Pericardium fibroblast (primary cell): ENCODE measurements around the gene HOXB7. TPM values are rescaled to one million over a fixed set of nuclear protein-coding genes. Genes with fewer than 3 reads are reported as not detected.

Experiments
- total RNA-seq: library from RNA; depleted of rRNA; stranded (reverse); fragments of >200 nt; gene quantifications from 2 replicates; pipeline ENCODE4 v1.2.3, GENCODE V29; 2015

Gene HOXB7
- 0.70 and 7.3 TPM in 2 replicates for total RNA-seq

DNA sequence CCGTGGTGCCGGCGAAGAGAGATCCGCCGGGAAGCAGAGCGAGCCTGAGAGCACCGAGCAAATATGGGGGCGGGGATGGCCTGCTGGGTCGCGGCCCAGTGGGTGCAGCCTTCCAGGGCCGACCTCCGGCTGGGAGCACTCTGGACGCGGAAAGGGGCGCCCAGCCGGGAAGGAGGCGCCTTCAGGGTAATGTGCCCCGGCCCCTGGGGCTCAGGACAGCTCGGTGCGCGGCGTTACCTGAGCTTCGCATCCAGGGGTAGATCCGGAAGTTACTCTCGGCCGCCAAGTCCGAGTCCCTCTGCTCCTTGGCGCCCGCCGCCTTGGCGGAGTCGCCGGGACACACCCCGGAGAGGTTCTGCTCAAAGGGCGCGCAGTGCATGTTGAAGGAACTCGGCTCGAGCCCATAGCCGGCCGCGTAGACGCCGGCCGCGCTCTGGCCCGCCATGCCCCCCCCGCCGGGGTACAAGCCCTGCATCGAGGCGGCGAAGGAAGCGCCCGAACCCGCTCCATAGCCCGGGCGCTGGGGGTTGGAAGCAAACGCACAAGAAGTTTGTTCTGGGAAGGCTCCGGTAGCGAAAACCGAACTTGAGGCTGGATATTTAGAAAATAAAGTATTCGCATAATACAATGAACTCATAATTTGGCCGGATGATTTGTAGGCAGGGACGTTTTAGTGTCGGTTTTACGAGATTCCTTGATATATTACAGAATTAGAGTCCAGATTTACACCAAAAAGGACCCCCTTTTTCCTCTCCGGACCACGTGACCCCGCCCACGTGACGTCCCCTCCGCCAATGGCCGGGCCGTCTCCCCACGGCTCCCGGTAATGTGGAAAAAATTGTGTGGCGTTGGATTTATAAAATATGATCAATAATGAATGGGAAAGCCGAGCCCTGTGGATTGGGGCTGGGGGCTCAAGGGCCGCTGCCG lies at the start of gene HOXB7:
HOXB7 (minus strand) TSS at position 736 of the 930 bp plus-strand sequence; CDS start at position 637, 99 bp downstream.

GRCh38 chr17:48626245-48627117 lies 15.7 kb upstream of the HOXB7 start, which contains the start of gene HOXB9:
Gene HOXB9, minus strand, starts transcription at chr17:48626358. Its CDS starts 89 bp downstream, at chr17:48626269.

DNA sequence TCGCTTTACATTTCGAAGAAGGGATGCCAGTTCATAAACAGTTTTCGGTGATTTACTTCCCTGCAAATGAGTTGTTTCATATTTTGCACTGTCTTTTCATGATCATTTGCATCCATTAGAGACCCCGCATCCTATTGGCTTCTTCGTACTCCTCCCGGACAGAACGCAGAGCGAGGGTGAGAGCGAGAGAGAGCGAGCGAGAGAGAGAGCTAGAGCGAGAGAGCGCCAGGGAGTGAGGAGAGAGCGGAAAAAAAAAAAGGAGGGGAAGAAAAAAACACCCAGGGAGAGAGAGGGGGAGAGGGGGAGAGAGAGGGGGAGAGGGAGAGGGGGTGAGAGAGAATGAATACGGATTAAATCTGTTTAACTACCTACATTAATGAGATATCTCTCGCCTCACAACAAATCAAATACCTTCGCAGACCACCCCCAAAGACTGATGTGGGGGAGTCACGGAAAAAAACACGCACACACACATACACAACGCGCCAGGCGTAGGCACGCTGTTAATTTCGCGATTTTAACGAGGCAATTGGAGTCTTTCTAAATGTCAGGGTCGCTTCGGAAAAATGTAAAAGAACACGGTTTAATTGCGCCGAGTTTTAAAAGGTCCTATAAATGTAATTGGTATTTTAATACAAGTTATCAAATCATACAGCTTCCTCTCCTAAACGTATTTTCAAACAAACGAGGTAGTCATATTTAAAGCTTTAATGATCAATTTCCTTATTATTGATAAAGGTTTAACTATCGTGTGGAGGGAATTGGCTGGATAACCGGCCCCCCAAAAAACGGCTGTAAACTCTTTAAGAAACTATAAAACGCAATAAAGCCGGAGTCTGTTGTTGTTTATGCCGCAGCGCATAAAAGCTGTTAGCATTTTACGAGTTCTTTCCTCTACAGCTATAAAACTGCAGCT lies 4.5 kb upstream of the HOXB7 start, which contains the start of gene HOXB8:
HOXB8 (minus strand) TSS at position 246 of the 916 bp plus-strand sequence. CDS start 588 bp downstream, outside the sequence.

DNA sequence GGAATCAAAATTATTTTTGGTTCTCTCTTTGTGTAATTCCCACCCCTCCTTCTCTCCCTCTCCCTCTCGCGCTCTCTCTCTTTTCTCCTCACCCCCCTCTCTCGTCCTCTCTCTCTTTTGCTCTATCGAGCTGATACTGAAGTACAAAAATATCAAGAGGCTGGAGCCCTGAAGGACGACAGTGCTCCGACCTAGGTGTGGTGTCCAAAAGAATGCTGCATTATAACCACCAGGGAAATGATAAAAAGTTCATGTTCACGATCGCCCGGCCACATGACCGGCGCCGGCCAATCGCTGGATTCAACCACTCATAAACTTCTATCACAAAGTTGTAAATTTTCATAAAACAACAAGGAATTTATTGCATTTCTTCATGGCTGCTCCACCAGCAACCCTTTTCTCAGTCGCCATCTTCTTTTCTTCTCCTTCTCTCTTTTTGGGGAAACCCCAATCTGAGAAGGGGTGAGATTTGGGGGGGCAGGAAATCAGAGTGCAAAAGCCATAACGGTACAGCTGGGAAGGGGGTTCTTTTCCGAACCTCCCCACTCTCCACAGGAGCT lies 6.0 kb downstream of the HOXB7 start, which contains the start of gene HOXB6:
HOXB6 (minus strand) TSS at position 217 of the 560 bp plus-strand sequence. CDS start 6,836 bp downstream, outside the sequence.

GRCh38 chr17:48593126-48593829 lies 17.5 kb downstream of the HOXB7 start, which contains the start of gene HOXB5:
Gene HOXB5, minus strand, starts transcription at chr17:48593779. Its CDS starts 97 bp downstream, at chr17:48593682.

DNA sequence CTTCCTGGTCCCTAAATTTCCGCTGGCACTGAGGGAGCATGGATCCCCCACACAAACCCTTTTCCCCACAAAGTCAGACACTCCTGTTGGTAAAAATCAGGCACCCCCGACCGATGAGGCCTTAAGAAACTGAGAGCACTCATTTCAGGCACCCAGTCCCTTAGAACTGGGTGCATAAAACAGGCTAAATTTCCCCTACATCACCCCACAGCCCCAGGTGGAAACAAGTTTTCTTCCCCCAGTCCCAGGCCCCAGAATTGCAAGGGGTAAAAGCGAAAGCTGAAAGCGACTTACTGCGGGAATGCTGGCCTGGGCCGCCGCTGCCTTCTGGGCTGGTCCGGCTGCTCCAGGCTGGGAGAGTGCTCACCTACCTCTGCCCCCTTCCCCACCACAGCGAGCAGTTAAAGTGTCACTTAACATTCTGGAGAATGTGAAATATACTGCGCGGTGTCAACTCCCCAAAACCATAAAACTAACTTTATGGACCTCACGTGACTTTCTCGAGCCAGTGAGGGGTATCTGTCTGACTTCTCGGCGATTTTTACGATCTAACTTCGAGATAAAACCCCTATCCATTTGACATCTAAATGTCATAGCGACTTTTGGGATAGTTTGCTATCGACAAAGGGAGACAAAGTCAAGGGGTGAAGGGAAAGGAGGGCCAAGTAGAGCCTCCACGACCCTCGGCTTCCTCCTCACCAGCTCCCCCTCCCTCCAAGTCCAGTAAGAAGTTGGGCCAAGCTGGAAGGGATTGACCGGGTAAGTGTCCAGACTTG lies 20.8 kb downstream of the HOXB7 start, which contains the start of gene HOXB3:
HOXB3 (minus strand) TSS at position 411 of the 776 bp plus-strand sequence. CDS start 37,767 bp downstream, outside the sequence.

DNA sequence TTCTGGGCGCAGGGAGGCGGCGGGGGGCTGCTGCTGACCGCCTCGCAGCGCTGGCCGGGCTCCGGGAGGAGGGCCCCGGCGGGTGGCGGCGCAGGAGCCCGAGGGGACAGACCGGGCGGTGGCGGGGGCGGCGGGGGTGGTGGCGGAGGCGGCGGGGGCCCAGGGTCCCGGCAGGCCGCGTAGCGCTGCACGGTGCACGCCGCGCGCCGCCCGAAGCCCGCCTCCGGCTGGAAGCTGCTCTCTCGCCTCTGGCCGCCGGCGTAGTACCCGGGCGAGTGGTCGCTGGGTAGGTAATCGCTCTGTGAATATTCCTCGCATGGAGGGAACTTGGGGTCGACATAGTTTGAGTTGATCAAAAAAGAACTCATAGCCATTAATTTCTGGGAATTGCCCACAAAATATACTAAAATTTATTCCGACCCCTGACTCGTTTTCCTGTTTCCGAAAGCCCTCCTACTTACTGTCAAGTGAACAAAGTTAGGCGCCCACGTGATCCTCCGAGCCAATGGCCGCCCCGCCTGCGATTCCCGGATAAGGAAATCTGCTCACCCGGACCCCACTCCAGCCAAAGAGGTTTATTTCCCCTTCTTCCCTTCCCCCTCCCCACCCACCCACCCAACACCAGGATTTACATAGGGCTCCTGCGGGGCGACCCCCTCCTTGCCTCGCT lies 32.7 kb downstream of the HOXB7 start, which contains the start of gene HOXB4:
HOXB4 (minus strand) TSS at position 405 of the 670 bp plus-strand sequence; CDS start at position 374, 31 bp downstream.

Other genes starting within 250 kb of the HOXB7 start
- gene SKAP1, start 180.8 kb downstream of the HOXB7 start, total RNA-seq: not detected in 2 replicates
- gene HOXB1, start 80.0 kb downstream of the HOXB7 start, total RNA-seq: not detected in 2 replicates
- 20.5 and 21.0 TPM in 2 replicates for gene HOXB2, start 65.9 kb downstream of the HOXB7 start, total RNA-seq
- 1.1 and 4.5 TPM in 2 replicates for gene HOXB4, start 32.7 kb downstream of the HOXB7 start, total RNA-seq
- 4.1 and 14.0 TPM in 2 replicates for gene HOXB3, start 20.8 kb downstream of the HOXB7 start, total RNA-seq
- 0.12 and 0.43 TPM in 2 replicates for gene HOXB5, start 17.2 kb downstream of the HOXB7 start, total RNA-seq
- 2.2 and 12.2 TPM in 2 replicates for gene HOXB6, start 6.0 kb downstream of the HOXB7 start, total RNA-seq
- 0.47 and 1.0 TPM in 2 replicates for gene HOXB8, start 4.3 kb upstream of the HOXB7 start, total RNA-seq
- gene HOXB9, start 15.3 kb upstream of the HOXB7 start, total RNA-seq: 2.8 TPM in 1 of 2 replicates, not detected in the other
- gene PRAC1, start 111.5 kb upstream of the HOXB7 start, total RNA-seq: not detected in 2 replicates
- not detected in 2 replicates for gene PRAC2, start 112.2 kb upstream of the HOXB7 start, total RNA-seq
- not detected in 2 replicates for gene HOXB13, start 117.7 kb upstream of the HOXB7 start, total RNA-seq
- not detected in 2 replicates for gene TTLL6, start 206.2 kb upstream of the HOXB7 start, total RNA-seq
- 58.7 and 67.0 TPM in 2 replicates for gene CALCOCO2, start 220.0 kb upstream of the HOXB7 start, total RNA-seq